Measurements from ENCODE around the gene CARTPT. TPM values are rescaled to one million over a fixed set of nuclear protein-coding genes. Genes with fewer than 3 reads are reported as not detected.

The CARTPT gene
- total and polyA plus RNA-seq, 2 of the 8 experiments (the other 6 are each of a cell fraction or from before 2014, with no cell fraction given) = not detected

GRCh38 chr5:71748360-71748759, 29.3 kb downstream of the CARTPT start:
- no peaks in the 10 kb centered on the region for H3K79me1 ChIP-seq (ENCODE audit: low read depth, low read length)
- DNase-seq (ENCODE audit: low read depth in 1 of 2, low spot score in 2 of 2) = no peak
- no peak overlapping the region for H2BK20ac ChIP-seq (ENCODE audit: low read length)
- no peaks in the 10 kb centered on the region for H4K20me1 ChIP-seq (replicated peaks in 1 of 2; ENCODE audit: control insufficient read depth in 1 of 2, insufficient read depth in 2 of 2, low read length in 2 of 2)
- no peak overlapping the region for H3K4ac ChIP-seq (replicated peaks; ENCODE audit: insufficient read length, low read depth, low read length)
- no peaks in the 10 kb centered on the region for H3K27me3 ChIP-seq (replicated peaks in 1 of 4; ENCODE audit: control insufficient read depth in 3 of 4, extremely low read depth in 1 of 4, insufficient read depth in 3 of 4, low read length in 3 of 4)
- H3K4me1 ChIP-seq (replicated peaks in 1 of 4; ENCODE audit: control insufficient read depth in 3 of 4, insufficient read depth in 4 of 4, low read length in 3 of 4) = no peaks in the 10 kb centered on the region
- H3K36me3 ChIP-seq (ENCODE audit: control insufficient read depth in 2 of 4, insufficient read depth in 4 of 4, low read length in 3 of 4) = no peaks in the 10 kb centered on the region
- no peak overlapping the region for H3K23ac ChIP-seq (ENCODE audit: insufficient read length)
- H3K79me2 ChIP-seq (ENCODE audit: control insufficient read depth in 1 of 2, insufficient read depth in 2 of 2, low read length in 2 of 2) = no peaks in the 10 kb centered on the region
- H2BK15ac ChIP-seq (ENCODE audit: low read length) = no peak overlapping the region
- H4K5ac ChIP-seq (ENCODE audit: insufficient read length, low read depth, low read length) = no peak overlapping the region
- H4K8ac ChIP-seq (ENCODE audit: extremely low read depth, insufficient read depth, low read length) = no peak overlapping the region
- no peaks in the 10 kb centered on the region for H3K23me2 ChIP-seq (ENCODE audit: low read depth, low read length)
- FAIRE-seq = no peak
- no peak overlapping the region for H3K56ac ChIP-seq (replicated peaks; ENCODE audit: insufficient read length, low read depth, low read length)
- H3K4me3 ChIP-seq (ENCODE audit: extremely low read depth in 1 of 4, insufficient read depth in 2 of 4, low read depth in 3 of 4, low read length in 4 of 4) = no peak overlapping the region
- ChIA-PET CTCF (ENCODE audit: partially characterized antibody) (interaction anchor here (1.3 to 5.8 kb wide), 2 partner anchors 9 to 15 kb away, joined by 4 to 16 read pairs; no protein-coding TSS in a partner anchor), POLR2A (ENCODE audit: partially characterized antibody) (no interaction called here)
- H2BK120ac ChIP-seq (replicated peaks; ENCODE audit: low read depth, low read length) = no peak overlapping the region
- H3K9ac ChIP-seq (replicated peaks in 1 of 4; ENCODE audit: extremely low read depth in 1 of 4, low read depth in 3 of 4, low read length in 3 of 4) = no peak overlapping the region
- no peak overlapping the region for H3K14ac ChIP-seq (ENCODE audit: insufficient read length)
- no peaks in the 10 kb centered on the region for H3K9me3 ChIP-seq (ENCODE audit: insufficient read depth in 2 of 2, low read depth in 1 of 2, low read length in 1 of 2)
- no peak overlapping the region for H3K27ac ChIP-seq (ENCODE audit: low read depth, low read length)
- H4K91ac ChIP-seq (replicated peaks; ENCODE audit: insufficient read length, low read length) = no peak overlapping the region
- H2BK12ac ChIP-seq (ENCODE audit: low read depth, low read length) = no peak overlapping the region
- no peak overlapping the region for H3K18ac ChIP-seq (ENCODE audit: extremely low read depth, low read length)
- no peak overlapping the region for H2AK5ac ChIP-seq (ENCODE audit: low read depth, low read length)
- no peak overlapping the region for H2AFZ ChIP-seq (ENCODE audit: low read length)
- H3K4me2 ChIP-seq (ENCODE audit: insufficient read depth in 1 of 2, low read depth in 2 of 2, low read length in 2 of 2) = no peak overlapping the region
- 87% methylated on average over 11 of the region's 11 CpGs; no CpG with 5 or more reads in 1 of the 2 experiments for WGBS, 2 experiments (ENCODE audit: extremely low coverage in 1 of 2, insufficient coverage in 1 of 2, insufficient read length in 1 of 2, insufficient replicate concordance in 2 of 2, low coverage in 1 of 2, low lambda C conversion rate in 2 of 2, missing lambda C conversion rate in 1 of 2)
- no peak overlapping the region for H2BK5ac ChIP-seq (ENCODE audit: low read depth, low read length)
- no peak for TF ChIP-seq JUND (IDR thresholded peaks at IDR 0.05; ENCODE audit: low read length)
- TF ChIP-seq GABPA (IDR thresholded peaks at IDR 0.05; ENCODE audit: borderline replicate concordance, insufficient read depth, low read length) = no peak

Measured in H1 (cell line).